Suppressor macrophage (primary cell): ENCODE measurements around the gene INF2.

Source experiments
- DNase-seq, 4 experiments: peaks; one replicate each; pipeline ENCODE4 v3.0.0-alpha.2; 2020 to 2022

INF2 gene

DNA sequence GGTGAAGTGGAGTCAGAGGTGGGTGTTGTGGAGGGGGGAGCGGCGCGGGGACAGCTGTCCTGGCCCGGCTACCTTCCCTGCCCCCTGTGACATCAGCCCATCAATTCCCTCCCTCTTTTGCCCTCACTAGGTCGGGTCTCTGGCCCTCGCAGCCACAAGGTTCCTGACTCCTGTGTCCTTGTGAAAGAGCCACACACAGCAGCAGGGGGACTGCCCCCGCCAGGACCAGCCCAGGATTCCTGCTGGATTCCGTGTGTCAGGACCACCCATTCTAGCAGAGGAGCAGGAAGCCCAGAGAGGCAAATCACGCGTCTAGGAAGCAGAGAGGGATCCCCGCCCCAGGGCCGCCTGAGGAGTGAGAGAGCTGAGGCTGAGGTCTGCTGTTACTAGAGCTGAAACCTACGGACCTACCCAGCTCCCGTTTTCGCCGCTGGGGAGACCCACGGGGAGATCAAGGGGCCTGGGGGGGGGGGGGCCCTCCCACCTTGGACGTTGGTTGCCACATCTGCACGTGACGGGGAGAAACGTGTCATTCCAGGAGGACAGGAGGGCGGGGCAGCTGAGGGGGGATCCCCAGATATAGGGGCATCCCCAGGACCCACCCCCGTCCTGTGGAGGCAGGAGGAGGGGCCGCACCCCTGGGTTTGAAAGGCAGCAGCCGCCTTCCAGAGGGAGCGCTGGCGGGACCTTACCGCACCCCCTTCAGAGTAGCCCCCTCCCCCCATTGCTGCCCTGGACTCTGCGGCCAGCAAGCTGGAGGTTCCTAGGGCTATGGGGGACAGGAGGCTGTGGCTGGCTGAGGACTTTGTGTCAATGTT is 12.5 kb upstream of the INF2 start:
- DNase-seq = peak in 3 of 4 experiments; percentile 19 to 50 (median 47)

DNA sequence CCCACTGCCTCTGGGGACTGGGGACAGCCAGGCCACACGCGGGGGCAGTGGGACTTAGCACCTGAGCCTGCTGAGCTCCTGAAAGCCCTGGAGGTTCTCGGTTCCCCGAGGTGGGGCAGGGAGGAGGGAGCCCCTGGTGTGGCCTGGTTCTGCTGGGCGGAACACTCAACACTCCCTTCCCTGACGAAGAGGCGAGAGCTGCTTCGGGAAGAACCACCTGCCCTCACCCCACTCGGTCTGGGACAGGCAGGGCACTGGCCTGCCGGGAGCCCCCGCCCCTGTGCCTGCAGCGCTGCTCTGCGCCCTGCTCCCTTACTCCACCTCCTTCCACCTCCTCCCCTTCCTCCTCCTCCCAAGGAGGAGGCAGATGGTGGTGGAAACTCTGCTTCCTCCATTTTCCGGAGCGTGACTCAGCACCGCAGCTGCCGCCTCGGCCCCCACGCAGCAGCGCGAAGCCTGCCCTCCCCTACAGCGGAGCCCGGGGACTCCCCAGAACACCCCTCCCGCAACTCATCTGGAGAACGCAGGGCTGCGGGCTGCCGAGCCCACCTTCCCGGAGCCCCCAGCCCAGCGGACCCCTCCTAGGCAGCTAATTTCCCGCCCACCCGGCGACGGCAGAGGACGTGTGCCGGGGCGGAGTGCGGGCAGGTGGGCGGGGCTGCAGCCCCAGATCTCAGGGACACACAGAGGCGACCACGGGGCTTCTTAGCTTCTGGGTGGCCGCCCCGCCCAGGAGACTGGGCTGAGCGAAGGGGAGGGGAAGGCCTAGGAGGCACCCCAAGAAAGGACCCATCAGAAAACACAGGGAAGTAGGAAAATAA is 11.7 kb upstream of the INF2 start:
- peak; percentile 85 to 95 (median 94) for DNase-seq

DNA sequence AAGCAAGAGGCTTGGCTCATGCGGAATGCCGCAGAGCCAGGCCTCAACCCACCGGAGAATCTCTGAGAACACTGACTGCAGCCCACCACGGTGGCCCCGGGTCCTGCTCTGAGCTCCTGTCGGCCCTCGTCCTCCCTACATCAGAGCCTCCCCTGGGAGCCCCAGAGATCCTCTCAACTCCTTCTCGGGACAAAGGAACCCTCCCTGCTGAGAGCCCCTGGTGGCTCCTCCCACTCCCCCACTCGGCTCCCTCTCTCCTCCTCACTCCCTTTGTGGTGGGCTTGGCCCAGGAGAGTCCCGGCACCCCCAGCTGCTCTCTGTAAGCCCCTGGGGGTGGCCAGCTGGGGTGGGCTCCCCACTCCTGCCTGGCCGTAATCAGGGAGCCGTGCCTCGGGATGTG is 11.1 kb upstream of the INF2 start:
- DNase-seq = no peak

DNA sequence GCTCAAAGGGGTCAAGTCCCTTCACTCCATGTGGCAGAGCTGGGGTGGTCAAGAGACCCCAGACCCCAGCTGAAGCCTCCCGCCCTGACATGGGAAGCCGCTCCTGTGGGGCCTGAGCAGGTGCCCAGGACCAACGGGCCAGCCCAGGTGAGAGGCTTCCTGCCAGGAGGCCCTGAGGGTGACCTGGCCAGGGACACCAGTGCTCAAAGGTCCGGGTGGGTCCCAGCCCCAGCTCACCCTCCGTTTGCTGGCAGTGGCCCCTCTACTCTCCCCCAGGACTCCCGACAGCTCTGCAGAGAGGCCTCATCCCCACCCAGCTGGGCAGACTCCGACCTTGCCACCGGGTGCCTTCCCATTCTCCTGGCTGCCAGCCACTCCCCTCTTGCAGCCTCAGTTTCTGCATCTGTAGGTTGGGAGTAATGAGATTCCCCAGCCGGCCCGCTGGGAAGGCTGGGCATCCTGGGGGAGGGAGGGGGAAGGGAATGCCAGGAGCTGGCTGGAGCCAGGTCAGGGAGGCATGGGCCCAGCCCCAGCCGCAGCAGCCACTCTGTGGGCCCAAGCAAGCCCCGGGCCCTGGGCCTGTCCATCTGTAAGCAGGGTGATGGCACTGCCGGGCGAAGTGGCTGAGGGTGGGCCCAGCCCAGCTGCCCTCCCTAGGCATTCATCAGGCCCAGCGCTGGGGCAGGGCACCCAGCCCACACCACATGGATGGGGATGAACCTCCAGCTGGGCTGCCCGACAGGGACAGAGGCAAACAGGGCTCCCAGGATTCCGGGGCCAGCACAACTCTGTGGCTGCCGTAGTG is 10.3 kb upstream of the INF2 start:
- no peak for DNase-seq

DNA sequence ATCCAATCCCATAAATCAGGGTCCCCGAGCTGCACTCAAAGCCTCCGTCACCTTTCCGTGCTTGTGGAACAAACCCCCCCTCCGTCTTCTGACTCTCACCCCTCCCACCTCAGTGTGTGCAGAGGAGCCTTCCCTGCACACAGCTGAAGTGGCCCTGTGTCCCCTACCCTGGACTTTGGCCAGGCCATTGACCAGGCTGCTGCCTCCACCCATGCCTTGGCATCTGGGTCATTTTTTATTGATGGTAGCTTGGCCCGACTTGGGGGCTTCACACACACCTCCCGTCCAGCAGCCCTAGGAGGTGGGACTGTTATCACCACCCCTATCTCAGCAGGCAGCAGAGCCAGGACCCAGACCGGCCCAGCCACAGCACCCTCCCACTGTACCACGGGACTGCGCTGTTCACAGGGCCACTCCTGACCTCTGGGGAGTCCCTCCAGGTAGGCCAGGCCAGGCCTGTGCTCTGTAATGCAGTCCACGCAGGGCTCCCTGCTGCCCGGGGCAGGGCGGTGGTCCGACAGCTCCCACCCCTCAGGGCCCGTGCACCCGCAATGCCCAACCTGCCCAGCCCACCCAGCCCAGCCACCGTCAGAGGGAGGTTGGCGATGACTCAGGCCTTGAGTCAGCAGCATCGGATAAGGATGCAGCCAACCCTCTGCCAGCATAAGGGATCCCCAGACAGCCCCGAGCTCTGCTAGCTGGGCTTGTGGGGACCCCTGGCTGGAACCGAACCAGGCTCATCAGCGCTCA is 9.2 kb upstream of the INF2 start:
- DNase-seq = peak; percentile 54 to 75 (median 70)

DNA sequence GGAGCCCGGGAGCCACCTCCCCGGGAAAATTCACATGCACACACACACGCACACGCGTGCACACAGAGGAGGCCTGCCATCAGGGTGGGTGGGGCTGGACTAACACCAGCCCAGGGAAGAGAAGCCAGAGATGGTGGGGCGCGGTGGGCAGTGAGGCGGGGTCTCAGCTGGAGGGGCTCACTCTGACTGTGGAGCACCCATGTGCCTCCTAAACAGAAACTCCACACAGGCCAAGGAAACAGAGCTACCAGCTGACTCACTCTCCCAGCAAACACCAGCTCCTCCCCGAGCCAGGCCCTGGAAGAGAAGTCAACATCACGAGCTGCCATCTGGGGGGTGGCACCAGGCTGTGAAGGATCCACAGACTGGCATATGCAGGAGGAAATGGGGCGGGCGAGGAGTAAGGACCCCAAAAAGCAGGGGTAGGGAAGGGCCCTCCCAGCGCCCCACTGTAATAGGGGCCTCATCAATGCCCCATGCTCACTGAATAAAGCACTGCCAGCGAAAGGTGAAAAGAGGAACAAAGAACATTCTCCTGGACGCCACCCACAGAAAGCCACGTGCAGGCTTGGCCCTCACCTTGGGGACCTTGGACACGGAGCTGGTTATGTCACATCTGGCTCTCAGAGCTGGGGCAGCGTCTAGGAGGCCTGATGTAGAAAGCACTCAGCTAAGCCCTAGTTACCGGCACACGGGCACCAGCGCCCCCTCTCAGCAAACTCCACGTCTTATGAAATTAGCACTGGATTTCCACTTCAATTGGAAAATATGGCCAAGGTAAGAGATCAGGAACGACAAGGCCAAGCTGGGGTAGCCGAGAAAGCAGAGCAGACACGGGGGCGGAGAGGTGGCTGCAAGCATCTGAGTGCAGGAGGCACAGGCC is 8.4 kb upstream of the INF2 start:
- DNase-seq = peak; percentile 83 to 91 (median 89)

DNA sequence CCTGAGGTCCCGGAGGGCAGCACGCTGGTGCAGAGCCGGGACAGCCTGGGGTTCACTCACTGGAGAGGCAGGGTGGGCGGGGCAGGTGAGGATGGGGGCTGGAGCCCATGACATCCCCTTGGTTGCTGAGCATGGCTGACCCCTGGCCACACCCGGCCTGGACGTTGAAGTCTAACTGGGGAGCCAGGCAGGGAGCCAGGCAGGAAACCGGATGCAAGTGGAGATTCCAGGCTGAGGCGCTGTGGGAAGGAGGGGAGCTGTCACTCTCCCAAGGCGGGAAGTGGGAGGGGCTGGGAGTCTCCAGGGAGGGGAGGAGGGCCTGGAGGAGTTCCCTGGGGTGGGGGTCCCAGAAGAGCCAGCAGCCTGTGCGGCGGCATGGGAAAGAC is 7.7 kb upstream of the INF2 start:
- DNase-seq = no peak

DNA sequence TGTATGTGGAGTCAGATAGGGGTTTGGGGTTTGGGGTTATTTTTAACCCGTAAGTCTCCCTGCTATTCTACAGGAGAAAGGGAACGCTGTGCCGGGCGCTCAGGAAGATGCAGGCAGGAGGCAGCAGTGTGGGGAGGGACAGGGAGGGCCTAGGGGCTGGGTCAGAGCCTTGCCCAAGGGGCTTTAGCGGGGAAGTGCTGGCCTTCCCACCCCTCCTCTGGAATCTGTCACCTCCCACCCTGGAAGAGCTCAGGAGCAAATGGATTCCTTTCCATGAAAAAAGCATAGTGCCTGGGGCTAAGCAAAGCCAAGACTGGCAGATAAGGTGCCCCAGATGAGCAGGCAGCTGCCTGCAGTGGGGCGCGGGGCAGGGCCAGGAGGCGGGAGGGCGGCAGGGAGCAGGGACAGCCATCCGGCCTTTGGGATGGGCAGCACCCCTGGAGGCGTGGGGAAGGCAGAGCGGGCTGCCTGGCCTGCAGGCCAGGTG is 7.3 kb upstream of the INF2 start:
- DNase-seq = no peak

DNA sequence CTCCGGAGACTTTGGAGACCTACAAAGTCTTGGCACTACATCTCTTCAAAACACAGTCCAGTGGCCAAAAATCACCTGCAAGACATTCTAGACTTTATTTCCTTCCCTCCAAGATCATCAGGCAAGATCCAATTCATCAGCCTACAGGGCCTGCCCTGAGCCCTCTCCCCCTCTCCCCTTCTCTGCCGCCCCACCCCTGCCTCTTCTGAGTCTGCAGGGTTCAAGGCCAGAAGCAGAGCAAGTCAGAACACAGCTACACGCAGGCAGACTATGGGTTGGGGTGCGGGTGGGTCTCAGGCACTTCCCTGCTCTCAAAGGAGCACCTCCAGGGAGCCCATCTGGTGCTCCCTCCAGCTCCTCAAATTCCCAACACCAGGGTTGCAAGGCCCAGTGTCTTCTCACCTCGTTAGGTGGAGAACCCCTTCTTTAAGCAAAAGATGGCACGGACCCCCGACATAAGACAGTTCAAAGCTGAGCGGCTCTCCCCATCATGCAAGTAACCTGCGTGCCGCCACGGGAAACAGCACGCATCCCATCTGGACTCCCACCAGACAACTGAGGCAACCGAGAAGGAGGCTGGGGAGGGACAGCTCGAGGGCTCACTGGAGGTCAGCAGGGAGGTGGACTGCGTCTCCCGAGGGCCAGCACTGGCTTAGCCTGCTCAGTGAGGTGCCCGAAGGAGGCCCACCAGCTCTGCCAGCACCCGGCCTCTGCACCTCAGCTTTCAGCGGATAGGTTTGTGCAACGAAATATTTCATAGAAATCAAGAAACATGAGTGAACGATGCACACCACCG is 5.6 kb upstream of the INF2 start:
- no peak for DNase-seq

DNA sequence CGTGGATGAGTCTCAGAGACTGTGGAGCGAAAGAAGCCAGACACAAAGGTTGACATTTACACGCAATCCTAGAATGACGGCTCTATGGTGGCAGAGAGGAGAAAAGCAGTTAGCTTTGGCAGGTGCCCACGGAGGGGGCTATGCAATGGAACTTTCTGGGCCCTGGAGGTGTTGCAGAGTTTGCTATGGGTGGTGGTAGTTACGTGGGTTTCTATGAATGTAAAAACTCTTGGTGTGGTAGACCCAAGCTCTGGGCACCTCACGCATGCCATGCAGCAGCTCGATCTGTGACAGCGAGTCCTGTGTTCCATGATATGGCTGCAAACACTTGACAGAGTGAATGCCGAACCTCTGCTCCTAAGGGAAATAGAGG is 5.0 kb upstream of the INF2 start:
- no peak for DNase-seq

DNA sequence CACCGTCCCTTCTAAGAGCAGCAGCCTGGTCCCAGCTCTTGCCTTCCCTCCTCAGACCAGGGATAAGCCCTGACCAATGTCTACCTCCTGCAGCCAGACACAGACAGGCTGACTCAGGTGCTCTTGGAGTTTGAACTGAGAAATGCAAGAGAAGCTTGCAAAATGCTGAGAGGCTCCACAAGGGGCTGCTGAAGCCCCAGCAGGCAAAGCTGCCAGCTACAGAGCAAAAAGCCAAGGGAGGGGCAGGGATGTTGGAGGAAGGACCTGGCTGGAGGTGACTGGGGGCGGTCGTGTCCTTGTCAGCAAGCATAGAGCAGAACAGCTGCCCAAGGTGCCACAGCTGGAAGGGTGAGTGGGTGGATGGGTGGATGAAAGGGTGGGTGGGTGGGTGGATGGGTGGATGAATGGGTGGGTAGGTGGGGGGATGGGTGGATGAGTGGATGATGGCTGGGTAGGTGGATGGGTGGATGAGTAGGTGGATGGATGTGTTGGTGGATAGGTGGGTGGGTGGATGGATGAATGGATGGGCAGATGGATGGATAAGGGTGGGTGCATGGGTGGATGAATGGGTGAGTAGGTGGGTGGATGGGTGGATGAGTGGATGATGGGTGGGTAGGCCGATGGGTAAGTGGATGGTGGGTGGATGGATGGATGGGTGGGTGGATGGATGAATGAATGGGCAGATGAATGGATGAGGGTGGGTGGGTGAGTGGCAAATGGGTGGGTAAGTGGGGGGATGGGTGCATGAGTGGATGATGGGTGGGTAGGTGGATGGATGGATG is 4.0 kb upstream of the INF2 start:
- peak in 1 of 4 experiments; percentile 17 for DNase-seq

DNA sequence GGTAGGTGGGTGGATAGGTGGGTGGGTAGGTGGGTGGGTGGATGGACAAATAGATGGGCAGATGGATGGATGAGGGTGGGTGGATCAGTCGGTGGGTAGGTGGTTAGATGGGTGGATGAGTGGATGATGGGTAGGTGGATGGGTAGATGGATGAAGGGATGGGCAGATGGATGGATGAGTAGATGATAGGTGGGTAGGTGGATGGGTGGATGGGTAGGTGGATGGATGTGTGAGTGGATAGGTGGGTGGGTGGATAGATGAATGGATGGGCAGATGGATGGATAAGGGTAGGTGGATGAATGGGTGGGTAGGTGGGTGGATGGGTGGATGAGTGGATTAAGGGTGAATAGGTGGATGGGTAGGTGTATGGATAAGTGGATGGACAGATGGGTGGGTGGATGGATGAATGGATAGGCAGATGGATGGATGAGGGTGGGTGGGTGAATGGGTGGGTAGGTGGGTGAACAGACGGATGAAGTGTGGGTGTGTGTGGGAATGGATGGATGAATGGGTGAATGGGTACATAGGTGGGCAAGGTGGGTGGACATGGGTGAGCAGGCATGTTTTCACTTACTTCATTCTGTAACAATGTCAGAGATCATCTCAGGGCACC is 3.3 kb upstream of the INF2 start:
- DNase-seq = no peak

DNA sequence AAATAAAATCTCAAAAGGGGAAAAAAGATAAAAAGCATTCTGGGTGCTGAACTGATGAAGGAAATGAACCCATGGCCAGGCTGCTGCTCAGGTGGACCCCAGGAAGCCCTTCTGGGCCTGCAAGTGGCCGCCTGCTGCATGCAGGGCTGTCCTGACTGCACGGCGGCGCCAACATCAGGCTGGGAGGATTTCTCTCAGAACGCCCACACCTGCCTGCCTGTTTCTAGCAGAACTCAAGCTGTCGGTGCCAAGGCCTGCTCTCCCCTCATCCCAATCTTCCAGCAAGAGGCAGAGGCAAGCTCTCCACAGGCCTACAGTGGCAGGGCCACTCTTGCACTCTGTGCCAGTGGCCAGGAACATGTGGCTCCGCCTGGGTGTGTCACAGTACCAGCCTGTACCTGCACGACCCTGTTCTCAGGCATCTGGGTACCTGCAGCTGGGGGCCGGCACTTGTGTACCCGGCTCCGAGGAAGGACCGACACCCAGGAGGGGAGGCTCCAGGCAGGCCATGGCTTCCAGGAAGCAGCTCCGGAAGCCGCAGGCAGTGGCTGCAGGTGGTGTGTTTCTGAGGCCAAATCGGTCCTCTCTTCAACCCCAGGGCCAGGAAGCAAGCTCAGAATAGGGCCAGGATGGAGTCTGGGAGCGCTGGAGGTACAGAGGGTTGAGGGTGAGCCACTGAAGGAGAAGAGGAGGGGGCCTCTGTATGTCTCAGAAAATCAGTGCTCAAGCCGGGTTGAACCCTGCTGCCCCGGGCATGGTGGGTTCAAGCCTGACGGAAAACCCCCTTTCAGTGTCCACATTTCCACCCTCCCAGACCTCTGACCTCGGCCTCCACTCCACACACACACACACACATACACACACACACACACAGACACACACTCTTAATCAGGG is 2.5 kb upstream of the INF2 start:
- DNase-seq = no peak

DNA sequence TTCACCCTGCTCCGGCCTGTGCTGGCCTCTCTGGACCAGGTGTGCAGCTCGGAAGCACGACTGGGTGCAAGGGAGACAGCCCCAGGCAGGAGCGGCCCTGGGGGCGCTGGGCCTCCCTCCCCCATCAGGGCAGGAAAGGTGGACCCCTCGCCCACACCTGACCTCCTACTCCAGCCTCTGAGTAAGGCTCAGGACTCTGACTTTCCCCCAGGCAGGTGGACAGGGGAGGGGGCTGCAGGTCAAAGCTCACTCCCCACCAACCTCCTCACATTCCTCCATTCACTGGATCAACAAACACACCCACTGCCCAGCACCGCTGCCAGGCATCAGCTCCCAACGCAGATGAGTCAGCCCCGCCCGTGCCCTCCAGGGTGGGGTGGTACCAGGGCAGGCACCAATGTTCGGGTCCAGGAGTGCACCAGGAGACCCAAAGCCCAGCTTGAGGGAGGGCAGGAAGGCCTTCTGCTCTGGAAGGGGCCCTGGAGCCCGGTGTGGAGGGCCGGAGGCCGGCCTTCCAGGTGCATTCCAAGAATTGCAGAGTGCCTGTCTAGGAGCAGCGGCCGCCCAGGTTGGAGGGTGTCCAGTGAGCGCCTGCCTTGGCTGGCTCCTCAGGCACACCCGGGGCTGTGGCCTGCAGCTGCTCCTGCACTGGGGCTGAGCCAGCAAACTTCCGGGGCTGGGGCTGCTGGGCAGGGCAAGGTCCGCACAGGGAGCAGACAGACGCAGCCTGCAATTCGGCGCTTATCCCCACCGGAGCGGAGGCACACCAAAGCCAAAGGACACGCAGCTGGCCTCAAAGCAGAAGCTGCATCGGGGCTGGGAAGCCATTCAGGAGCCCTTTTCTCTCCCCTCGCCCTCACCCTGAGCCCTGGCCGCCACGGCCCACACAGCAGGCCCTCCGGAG is 1.6 kb upstream of the INF2 start:
- DNase-seq = peak in 2 of 4 experiments; percentile 26 to 32

DNA sequence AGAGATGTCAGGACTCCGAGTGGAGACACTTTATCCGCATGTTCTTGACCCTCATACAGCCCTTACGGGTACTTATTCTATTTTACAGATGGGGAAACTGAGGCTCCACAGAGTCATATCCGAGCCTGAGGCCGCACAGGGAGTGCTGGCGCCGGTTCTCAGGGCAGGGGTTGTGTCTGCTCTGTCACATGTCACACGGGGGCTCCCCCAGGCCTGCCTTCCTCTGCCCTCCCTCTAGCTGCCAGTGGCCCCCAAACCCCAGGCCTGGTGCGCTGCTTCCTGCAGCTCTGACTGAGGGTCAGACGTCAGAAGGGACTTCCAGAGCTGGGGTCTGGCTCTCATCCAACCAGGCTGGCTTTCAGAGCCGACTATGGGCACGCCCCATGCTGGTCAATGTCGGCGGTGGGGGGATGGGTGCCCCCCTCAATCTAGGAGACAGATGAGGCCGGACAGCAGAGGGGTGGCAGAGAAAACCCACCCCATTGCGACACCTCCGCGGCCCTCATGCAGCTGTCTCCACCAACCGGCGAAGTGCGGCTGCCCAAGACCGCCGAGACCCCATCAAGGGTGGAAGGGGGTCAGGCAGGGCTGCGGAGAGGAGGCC is 811 bp upstream of the INF2 start:
- peak; percentile 25 to 59 (median 46) for DNase-seq
